OCI-LY3 (cell line): ENCODE measurements around the gene CTCFL.

Experiments
- H2AFZ ChIP-seq: fragments of 200-600, 300-600 bp; shearing (Covaris generic); 2 replicates; pipeline ENCODE4 v1.6.0; 2014; ENCODE audit warnings: antibody characterized with exemption, low read depth, low read length
- H3K27ac ChIP-seq: fragments of 200-600, 300-600 bp; sonication (generic); 2 replicates; pipeline ENCODE4 v1.5.1; 2014; ENCODE audit warnings: mild to moderate bottlenecking, low read length, moderate library complexity, mixed read lengths
- H3K27me3 ChIP-seq: fragments of 200-600, 300-600 bp; sonication (generic); 2 replicates; pipeline ENCODE4 v1.6.1; 2014; ENCODE audit warnings: low read depth, low read length, mixed read lengths
- H3K36me3 ChIP-seq: fragments of 200-600, 300-600 bp; sonication (generic); replicated peaks from 2 replicates; pipeline ENCODE3; 2014; ENCODE audit warnings: low read depth, low read length, mixed read lengths
- H3K4me1 ChIP-seq: fragments of 300-600, 200-600 bp; sonication (generic); 2 replicates; pipeline ENCODE4 v1.6.1; 2014; ENCODE audit warnings: low read length, mixed read lengths
- H3K4me2 ChIP-seq: fragments of 200-600, 300-600 bp; sonication (generic); 2 replicates; pipeline ENCODE4 v1.6.1; 2014; ENCODE audit warnings: low read length, mixed read lengths
- H3K4me3 ChIP-seq: fragments of 300-600, 200-600 bp; sonication (generic); 2 replicates; pipeline ENCODE4 v1.5.1; 2014; ENCODE audit warnings: antibody characterized with exemption, mild to moderate bottlenecking, low read length, moderate library complexity
- H3K79me2 ChIP-seq: fragments of 300-600, 200-600 bp; shearing (Covaris generic); 2 replicates; pipeline ENCODE4 v1.6.1; 2014; ENCODE audit warnings: mild to moderate bottlenecking, low read length, mixed read lengths
- H3K9ac ChIP-seq: fragments of 300-600, 200-600 bp; shearing (Covaris generic); 2 replicates; pipeline ENCODE4 v1.6.0; 2014; ENCODE audit warnings: mild to moderate bottlenecking, low read length, moderate library complexity
- H3K9me3 ChIP-seq: fragments of 200-600, 300-600 bp; shearing (Covaris generic); 2 replicates; pipeline ENCODE4 v1.6.1; 2014; ENCODE audit warnings: low read length, mixed read lengths; ENCODE audit not compliant: insufficient read depth
- H4K20me1 ChIP-seq: fragments of 200-600, 300-600 bp; sonication (generic); 2 replicates; pipeline ENCODE4 v1.6.1; 2016; ENCODE audit warnings: low read length, mixed read lengths; ENCODE audit not compliant: insufficient read depth
- CTCF ChIP-seq: fragments of 200-600, 300-600 bp; sonication (generic); IDR thresholded peaks from 2 replicates; pipeline ENCODE4 v1.5.1; 2014; ENCODE audit warnings: antibody characterized with exemption, low read length, low read depth
- EZH2phosphoT487 ChIP-seq: fragments of 200-600 bp; shearing (Covaris generic); IDR thresholded peaks from 2 replicates; pipeline ENCODE4 v1.6.1; 2018; ENCODE audit warnings: antibody characterized with exemption, mixed run types, low read depth

Gene CTCFL

DNA sequence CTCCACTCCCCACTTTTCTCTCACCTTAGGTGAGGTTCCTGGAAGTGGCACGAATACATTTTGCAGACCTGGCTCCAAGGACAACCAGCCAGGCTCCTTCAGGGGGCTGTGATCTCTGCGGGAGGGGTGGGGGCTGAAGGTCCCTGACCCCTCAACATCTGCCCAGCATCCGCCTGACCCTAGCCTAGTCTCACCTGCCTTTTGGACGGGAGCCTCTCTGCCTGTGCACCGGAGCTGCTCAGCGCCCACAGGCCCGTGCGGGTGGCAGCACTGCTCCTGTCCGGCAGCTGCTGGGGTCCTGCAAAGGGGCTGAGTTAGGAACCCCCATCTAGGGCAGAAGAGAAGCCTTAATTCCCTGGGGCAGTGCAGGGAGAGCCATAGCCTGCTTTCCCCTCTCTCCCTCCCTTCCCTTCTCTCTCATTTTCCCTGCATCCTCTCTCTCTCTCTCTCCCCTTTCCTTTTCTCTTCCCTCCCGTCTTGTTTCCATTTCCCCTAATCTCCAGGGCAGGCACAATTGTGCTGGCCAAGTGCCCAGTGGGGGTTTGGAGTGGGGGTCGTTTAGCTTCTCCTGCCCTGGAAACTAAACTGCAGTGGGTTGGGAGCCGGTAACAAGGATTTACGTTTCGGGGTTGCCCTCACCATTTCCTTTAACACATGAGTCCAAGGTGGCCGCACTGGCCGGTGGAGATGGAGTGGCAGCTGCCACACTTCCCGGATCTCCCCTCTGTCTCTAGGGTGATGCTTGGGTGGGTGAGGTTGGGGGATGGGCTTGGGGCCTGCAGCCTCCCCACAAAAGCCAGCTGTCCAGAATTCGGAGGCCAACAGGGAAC is 54.1 kb downstream of the CTCFL start:
- Histone ChIP-seq H2AFZ (no peak overlapping the region), H3K9me3 (peaks cover 6% of the 10 kb centered on the region; the same call in 1 of the 2 replicates), H3K4me3 (no peak overlapping the region), H3K36me3 (peaks cover 7% of the 10 kb centered on the region), H3K9ac (no peak overlapping the region), H3K79me2 (no peaks in the 10 kb centered on the region), H3K4me1 (peaks cover 51% of the 10 kb centered on the region), H3K4me2 (no peak overlapping the region), H3K27me3 (peaks cover 69% of the 10 kb centered on the region), H3K27ac (no peak overlapping the region), H4K20me1 (no peaks in the 10 kb centered on the region)
- TF ChIP-seq CTCF (no peak), EZH2phosphoT487 (no peak)

DNA sequence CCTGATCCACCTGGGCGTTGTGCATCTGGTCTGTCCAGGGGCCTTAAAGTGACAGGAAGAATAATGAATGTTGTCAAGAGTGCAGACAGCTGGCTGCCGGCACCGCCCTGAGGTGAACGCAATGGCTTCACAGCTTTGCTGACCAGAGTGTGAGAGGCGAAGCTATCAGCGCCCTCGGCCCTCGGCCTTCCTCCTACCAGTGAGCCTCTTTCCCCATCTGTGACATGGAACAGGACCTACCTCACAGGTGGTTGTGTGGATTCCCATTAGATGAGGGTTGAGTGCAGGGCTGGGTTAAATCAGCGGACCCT is 54.8 kb downstream of the CTCFL start:
- Histone ChIP-seq H3K9ac (no peak overlapping the region), H3K27me3 (peaks cover 67% of the 10 kb centered on the region), H2AFZ (no peak overlapping the region), H3K4me2 (peak overlapping the region; percentile 44), H4K20me1 (no peaks in the 10 kb centered on the region), H3K27ac (no peak overlapping the region), H3K4me3 (no peak overlapping the region), H3K9me3 (peaks cover 1% of the 10 kb centered on the region; the same call in 1 of the 2 replicates), H3K36me3 (peaks cover 2% of the 10 kb centered on the region), H3K4me1 (peaks cover 44% of the 10 kb centered on the region), H3K79me2 (no peaks in the 10 kb centered on the region)
- TF ChIP-seq CTCF (no peak), EZH2phosphoT487 (no peak)

- Histone ChIP-seq H3K9ac (no peak overlapping the region; the same call in 1 of the 2 replicates), H3K79me2 (no peaks in the 10 kb centered on the region), H3K4me2 (peak overlapping the region; percentile 44), H3K27me3 (peaks cover 69% of the 10 kb centered on the region), H3K36me3 (no peaks in the 10 kb centered on the region), H2AFZ (no peak overlapping the region), H4K20me1 (no peaks in the 10 kb centered on the region), H3K9me3 (no peaks in the 10 kb centered on the region), H3K4me3 (peak overlapping the region; percentile 20; the same call in 1 of the 2 replicates), H3K4me1 (peaks cover 38% of the 10 kb centered on the region), H3K27ac (no peak overlapping the region)
- TF ChIP-seq CTCF (no peak), EZH2phosphoT487 (0 out of 2 replicates have a peak, but pooled peaks have one; percentile 32)
Observed at GRCh38 chr20:57469418-57470211, 55.3 kb downstream of the CTCFL start.
